CD4-positive, alpha-beta T cell (primary cell): Measurements from ENCODE around the gene OSM. TPM values are rescaled to one million over a fixed set of nuclear protein-coding genes. Genes with fewer than 3 reads are reported as not detected.
A peak's percentile ranks its signal among the peaks of the same experiment; 100 is the strongest.

Experiments
- ATAC-seq: fragments of 200-7000 bp; cut with Tn5 transposase; one replicate; pipeline ENCODE4 v1.10.0; 2022; ENCODE audit warnings: mild to moderate bottlenecking; ENCODE audit not compliant: poor library complexity
- CTCF ChIA-PET: fragments of 350-600 bp; sonication (Branson Sonifier 250); formaldehyde crosslinking; loops from one replicate; lab custom pipeline; 2021; ENCODE audit warnings: antibody characterized with exemption, inconsistent platforms; lab: Charles Lee
- POLR2A ChIA-PET: fragments of 350-600 bp; sonication (Branson Sonifier 250); formaldehyde crosslinking; loops from one replicate; lab custom pipeline; 2021; ENCODE audit warnings: antibody characterized with exemption, inconsistent platforms; lab: Charles Lee
- DNase-seq, 14 experiments: peaks; one replicate each; pipeline ENCODE4 v3.0.0-alpha.2; 2013 to 2020; ENCODE audit warnings: mixed read lengths in 2 of 14
- H3K27ac ChIP-seq, 2 donors: one replicate each; pipeline versions ENCODE4 v1.5.1 to v1.7.0; 2013; ENCODE audit warnings: low read length in 2 of 2, low read depth in 1 of 2, mild to moderate bottlenecking in 1 of 2
- H3K27me3 ChIP-seq, 2 experiments: 1 replicate in 1 of 2; 2 replicates in 1 of 2; pipeline versions ENCODE4 v1.6.1 to v1.7.0; 2013; ENCODE audit warnings: low read length in 2 of 2, control low read depth in 1 of 2, mild to moderate bottlenecking in 1 of 2, moderate library complexity in 1 of 2; ENCODE audit not compliant: insufficient read depth in 2 of 2, control insufficient read depth in 1 of 2
- H3K36me3 ChIP-seq: one replicate; pipeline ENCODE4 v1.6.1; 2013; ENCODE audit warnings: low read length, control low read depth; ENCODE audit not compliant: insufficient read depth
- H3K4me1 ChIP-seq: one replicate; pipeline ENCODE4 v1.6.1; 2013; ENCODE audit warnings: low read length, control low read depth; ENCODE audit not compliant: insufficient read depth
- H3K4me3 ChIP-seq: one replicate; pipeline ENCODE4 v1.5.1; 2013; ENCODE audit warnings: mild to moderate bottlenecking, low read length, moderate library complexity
- H3K9me3 ChIP-seq, 2 experiments: 1 replicate in 1 of 2; 2 replicates in 1 of 2; pipeline versions ENCODE4 v1.6.1 to v1.7.0; 2013; ENCODE audit warnings: low read length in 2 of 2, mild to moderate bottlenecking in 2 of 2, control low read depth in 1 of 2, moderate library complexity in 1 of 2; ENCODE audit not compliant: control insufficient read depth in 1 of 2, insufficient read depth in 1 of 2
- H3K27ac Mint-ChIP-seq: one replicate; pipeline ENCODE4 v1.8.0; 2020; ENCODE audit warnings: mixed read lengths
- H3K27me3 Mint-ChIP-seq: one replicate; pipeline ENCODE4 v1.8.0; 2021; ENCODE audit warnings: mixed read lengths
- H3K36me3 Mint-ChIP-seq: one replicate; pipeline ENCODE4 v1.8.0; 2021; ENCODE audit warnings: low read depth, mixed read lengths
- H3K4me1 Mint-ChIP-seq: one replicate; pipeline ENCODE4 v1.8.0; 2021; ENCODE audit warnings: low read depth, mixed read lengths
- H3K4me3 Mint-ChIP-seq: one replicate; pipeline ENCODE4 v1.8.0; 2020; ENCODE audit warnings: mild to moderate bottlenecking, mixed read lengths
- H3K9me3 Mint-ChIP-seq: one replicate; pipeline ENCODE4 v1.8.0; 2020; ENCODE audit warnings: mixed read lengths
- CTCF ChIP-seq: fragments of 200-600 bp; IDR thresholded peaks from one replicate; pipeline ENCODE4 v1.8.0; 2022; ENCODE audit warnings: antibody characterized with exemption, mild to moderate bottlenecking
- intact Hi-C, 2 experiments: fragments of 100-400 bp; cut with DNase I in 1 of 2; cut with micrococcal nuclease in 1 of 2; formaldehyde crosslinking; loops; one replicate each; pipeline versions ENCODE4 v1.15.1 to v1.9.0; 2023 to 2025; cut with DNase I, micrococcal nuclease
- total RNA-seq, 174 experiments: library from RNA in 2 of 174; stranded (reverse) in 2 of 174; gene quantifications; one replicate each; pipeline ENCODE4 v1.2.3 and lab custom pipeline; 2021 to 2026

Gene OSM
- total RNA-seq, 2 experiments from 2014 or later: 13.9 to 16.7 TPM

- H3K27me3 Mint-ChIP-seq: no peaks in the 10 kb centered on the region
- CTCF ChIA-PET: interaction anchor here (6.8 kb wide), 1 partner anchor 11 kb away, joined by 59 read pairs; no protein-coding TSS in a partner anchor
Observed at GRCh38 chr22:30293026-30293425, 26.4 kb upstream of the OSM start.

GRCh38 chr22:30292069-30292970, 25.7 kb upstream of the OSM start:
- Histone ChIP-seq H3K27ac (no peak overlapping the region), H3K4me3 (no peak overlapping the region), H3K27me3 (no peaks in the 10 kb centered on the region), H3K4me1 (peaks cover 70% of the 10 kb centered on the region), H3K9me3 (no peaks in the 10 kb centered on the region), H3K36me3 (peaks cover 60% of the 10 kb centered on the region)
- intact Hi-C loops: no loop called here
- ChIA-PET POLR2A (interaction anchor here (2.5 to 9.8 kb wide), 5 partner anchors 13 to 132 kb away, joined by 8 to 268 read pairs (median 88); partner anchors contain the start of genes CCDC157, SF3A1 and TBC1D10A), CTCF (interaction anchor here (1.5 to 6.8 kb wide), 2 partner anchors 12 to 95 kb away, joined by 4 to 59 read pairs; no protein-coding TSS in a partner anchor)
- no peak for DNase-seq
- ATAC-seq: no peak
- Mint-ChIP-seq H3K4me3 (no peak overlapping the region), H3K4me1 (peaks cover 69% of the 10 kb centered on the region), H3K27me3 (no peaks in the 10 kb centered on the region), H3K36me3 (peaks cover 83% of the 10 kb centered on the region), H3K9me3 (no peaks in the 10 kb centered on the region), H3K27ac (peak overlapping the region; percentile 79)
- TF ChIP-seq CTCF: no peak

More at GRCh38 chr22:30293026-30293425, 26.4 kb upstream of the OSM start:
- POLR2A ChIA-PET: interaction anchor here (1.3 to 9.8 kb wide), 5 partner anchors 12 to 131 kb away, joined by 3 to 268 read pairs (median 88); partner anchors contain the start of genes CCDC157, SF3A1 and TBC1D10A
- H3K27ac ChIP-seq: no peak overlapping the region
- peaks cover 86% of the 10 kb centered on the region for H3K36me3 Mint-ChIP-seq
- ATAC-seq (no peak), DNase-seq (no peak)
- peaks cover 70% of the 10 kb centered on the region for H3K4me1 Mint-ChIP-seq
- H3K4me3 ChIP-seq: no peak overlapping the region
- H3K4me1 ChIP-seq: peaks cover 70% of the 10 kb centered on the region
- H3K4me3 Mint-ChIP-seq: no peak overlapping the region
- H3K36me3 ChIP-seq: peaks cover 67% of the 10 kb centered on the region
- H3K27ac Mint-ChIP-seq: peak overlapping the region; percentile 66
- H3K9me3 ChIP-seq: no peaks in the 10 kb centered on the region
- no peak for TF ChIP-seq CTCF
- H3K9me3 Mint-ChIP-seq: no peaks in the 10 kb centered on the region
- no peaks in the 10 kb centered on the region for H3K27me3 ChIP-seq
- intact Hi-C loops: no loop called here

GRCh38 chr22:30291058-30291892, 24.6 kb upstream of the OSM start:
- no peak for ATAC-seq
- POLR2A ChIA-PET: interaction anchor here (1.0 to 9.8 kb wide), 8 partner anchors 14 to 133 kb away, joined by 3 to 268 read pairs (median 68); partner anchors contain the start of genes CCDC157, RNF215, SF3A1 and TBC1D10A
- H3K4me1 Mint-ChIP-seq: peaks cover 66% of the 10 kb centered on the region

More at GRCh38 chr22:30291058-30291892, 24.6 kb upstream of the OSM start:
- TF ChIP-seq CTCF: no peak
- peaks cover 77% of the 10 kb centered on the region for H3K36me3 Mint-ChIP-seq
- H3K27me3 ChIP-seq: no peaks in the 10 kb centered on the region
- H3K9me3 Mint-ChIP-seq: no peaks in the 10 kb centered on the region
- peaks cover 71% of the 10 kb centered on the region for H3K4me1 ChIP-seq
- intact Hi-C loops: no loop called here
- peak overlapping the region; percentile 37 to 60 for H3K27ac ChIP-seq
- CTCF ChIA-PET: interaction anchor here (1.5 to 6.8 kb wide), 5 partner anchors 13 to 133 kb away, joined by 4 to 59 read pairs (median 18); no protein-coding TSS in a partner anchor
- peaks cover 51% of the 10 kb centered on the region for H3K36me3 ChIP-seq
- H3K27ac Mint-ChIP-seq: peak overlapping the region; percentile 87
- H3K4me3 ChIP-seq: no peak overlapping the region
- no peak for DNase-seq
- no peaks in the 10 kb centered on the region for H3K9me3 ChIP-seq
- peak overlapping the region; percentile 97 for H3K4me3 Mint-ChIP-seq
- H3K27me3 Mint-ChIP-seq: no peaks in the 10 kb centered on the region
